ENCODE measurements around the gene LRP1. TPM values are rescaled to one million over a fixed set of nuclear protein-coding genes. Genes with fewer than 3 reads are reported as not detected.

LRP1 gene
- total RNA-seq, 1 donor from 2014 or later, result 0.95 TPM

DNA sequence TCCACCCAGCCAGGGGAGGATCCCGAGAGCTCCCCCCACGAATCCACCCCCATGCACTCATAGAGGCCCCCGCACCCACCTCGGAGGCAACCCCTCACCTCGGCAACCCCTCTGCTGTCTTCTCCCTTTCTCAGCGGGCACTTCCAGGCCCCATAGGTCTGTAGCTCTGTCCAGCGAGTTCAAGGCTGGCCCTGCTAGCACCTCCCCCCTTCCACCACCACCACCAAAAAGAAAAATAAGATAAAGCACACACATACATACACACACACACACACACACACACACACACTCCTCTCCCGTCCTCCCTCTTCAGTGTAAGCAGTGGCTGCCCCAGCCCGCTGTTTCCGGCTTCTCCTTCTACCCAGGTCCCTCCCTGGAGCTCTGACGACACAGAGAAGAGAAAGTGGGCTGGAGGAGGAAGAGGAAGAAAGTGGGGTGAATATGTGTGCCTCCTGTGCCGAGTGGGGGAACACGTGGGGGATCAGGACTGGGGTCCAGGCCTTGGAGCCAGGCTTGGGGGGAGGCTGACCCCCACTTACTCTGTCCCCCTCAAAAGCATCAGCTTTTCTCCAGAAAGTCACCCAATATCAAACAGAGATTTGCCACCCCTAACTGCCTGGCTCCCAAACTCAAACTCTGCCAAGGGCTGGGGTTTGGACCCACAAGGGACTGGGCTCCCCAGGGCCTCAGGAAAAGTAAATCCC is 17.1 kb upstream of the LRP1 start, which contains the start of gene STAT6:
Gene STAT6 (minus strand): TSS at position 332 of the 704 bp plus-strand sequence. CDS start 3,084 bp downstream, outside the sequence.
- POLR2A ChIA-PET, result interaction anchor here (0.6 to 17.0 kb wide), 52 partner anchors 8 to 1653 kb away, joined by 3 to 692 read pairs (median 6); partner anchors contain the start of genes CNPY2, LRP1, NAB2 and NACA
- CTCF ChIA-PET, result interaction anchor here (0.8 to 3.9 kb wide), 31 partner anchors 8 to 597 kb away, joined by 3 to 368 read pairs (median 6); partner anchors contain the start of genes NAB2, NACA, NEMP1 and PTGES3
- DNase-seq, result peak; percentile 64
- no peaks in the 10 kb centered on the region for H3K9me3 Mint-ChIP-seq
- H3K27ac Mint-ChIP-seq, result peak within 1 kb of the TSS; percentile 98
- H3K4me3 Mint-ChIP-seq, result peak within 1 kb of the TSS; percentile 100
- ATAC-seq (ENCODE audit: low read depth), result peak; percentile 58
- H3K36me3 Mint-ChIP-seq (ENCODE audit: low read depth), result peaks cover 52% of the 10 kb centered on the region
- intact Hi-C loops (cut with micrococcal nuclease), result loop anchor here (1.0 kb wide), 2 partner anchors 386 to 985 kb away; partner anchors contain the start of gene NACA
- peaks cover 46% of the 10 kb centered on the region for H3K4me1 Mint-ChIP-seq
- H3K27me3 Mint-ChIP-seq, result no peaks in the 10 kb centered on the region
- TF ChIP-seq, protein P1, sequence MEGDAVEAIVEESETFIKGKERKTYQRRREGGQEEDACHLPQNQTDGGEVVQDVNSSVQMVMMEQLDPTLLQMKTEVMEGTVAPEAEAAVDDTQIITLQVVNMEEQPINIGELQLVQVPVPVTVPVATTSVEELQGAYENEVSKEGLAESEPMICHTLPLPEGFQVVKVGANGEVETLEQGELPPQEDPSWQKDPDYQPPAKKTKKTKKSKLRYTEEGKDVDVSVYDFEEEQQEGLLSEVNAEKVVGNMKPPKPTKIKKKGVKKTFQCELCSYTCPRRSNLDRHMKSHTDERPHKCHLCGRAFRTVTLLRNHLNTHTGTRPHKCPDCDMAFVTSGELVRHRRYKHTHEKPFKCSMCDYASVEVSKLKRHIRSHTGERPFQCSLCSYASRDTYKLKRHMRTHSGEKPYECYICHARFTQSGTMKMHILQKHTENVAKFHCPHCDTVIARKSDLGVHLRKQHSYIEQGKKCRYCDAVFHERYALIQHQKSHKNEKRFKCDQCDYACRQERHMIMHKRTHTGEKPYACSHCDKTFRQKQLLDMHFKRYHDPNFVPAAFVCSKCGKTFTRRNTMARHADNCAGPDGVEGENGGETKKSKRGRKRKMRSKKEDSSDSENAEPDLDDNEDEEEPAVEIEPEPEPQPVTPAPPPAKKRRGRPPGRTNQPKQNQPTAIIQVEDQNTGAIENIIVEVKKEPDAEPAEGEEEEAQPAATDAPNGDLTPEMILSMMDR (IDR thresholded peaks at IDR 0.05), result no peak

DNA sequence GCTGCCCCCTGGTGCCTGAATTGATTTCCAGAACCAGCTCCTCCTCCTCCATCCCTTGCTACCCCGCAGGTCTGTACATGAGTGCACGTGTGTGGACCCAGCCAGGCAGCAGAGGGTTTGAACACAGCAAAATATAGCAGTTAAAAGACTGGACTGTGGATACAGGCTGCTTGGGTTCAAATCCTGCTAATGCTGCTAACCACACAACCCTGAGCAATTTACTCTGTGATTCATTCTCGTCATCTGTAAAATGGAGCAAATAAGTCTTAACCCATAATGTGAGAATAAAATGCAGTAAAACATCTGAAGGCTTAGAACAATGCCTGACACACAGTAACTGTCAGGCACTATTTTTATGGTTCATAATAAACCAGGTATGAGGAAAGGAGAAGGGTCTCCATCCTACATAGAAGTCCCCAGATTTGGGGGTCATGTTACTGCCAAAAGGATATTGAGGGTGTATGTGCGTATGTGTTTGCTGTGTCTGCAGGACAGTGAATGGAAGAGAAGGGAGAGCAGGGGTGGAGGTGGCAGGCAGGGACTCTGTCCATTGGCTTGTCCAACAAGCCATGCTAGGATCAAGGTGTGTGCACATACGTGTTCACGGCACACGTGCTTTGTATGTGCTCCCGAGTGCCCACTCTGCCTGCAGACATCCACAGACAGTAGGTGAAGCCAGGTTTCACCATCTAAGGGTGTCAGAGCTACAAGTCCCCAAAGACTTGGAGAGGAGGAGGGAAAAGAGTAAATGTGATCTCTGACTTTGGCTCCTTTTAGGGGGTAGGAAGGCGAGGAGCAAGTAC is 15.6 kb upstream of the LRP1 start:
- TF ChIP-seq, protein P1 (IDR thresholded peaks at IDR 0.05), result no peak
- intact Hi-C loops (cut with micrococcal nuclease), result loop anchor here (1.0 kb wide), 8 partner anchors 14 to 424 kb away; partner anchors contain the start of gene PTGES3
- Mint-ChIP-seq H3K4me1 (peaks cover 33% of the 10 kb centered on the region), H3K4me3 (peak overlapping the region; percentile 100), H3K36me3 (ENCODE audit: low read depth) (peaks cover 37% of the 10 kb centered on the region), H3K27me3 (no peaks in the 10 kb centered on the region), H3K9me3 (no peaks in the 10 kb centered on the region), H3K27ac (peak overlapping the region; percentile 98)
- ChIA-PET CTCF (interaction anchor here (0.6 to 3.9 kb wide), 35 partner anchors 9 to 476 kb away, joined by 3 to 368 read pairs (median 6); partner anchors contain the start of genes ATP5F1B, LRP1, NAB2 and NEMP1), POLR2A (interaction anchor here (0.5 to 17.0 kb wide), 45 partner anchors 9 to 829 kb away, joined by 3 to 692 read pairs (median 6); partner anchors contain the start of genes ATP23, CNPY2, LRP1 and NAB2)
- no peak for ATAC-seq (ENCODE audit: low read depth)
- DNase-seq, result no peak

DNA sequence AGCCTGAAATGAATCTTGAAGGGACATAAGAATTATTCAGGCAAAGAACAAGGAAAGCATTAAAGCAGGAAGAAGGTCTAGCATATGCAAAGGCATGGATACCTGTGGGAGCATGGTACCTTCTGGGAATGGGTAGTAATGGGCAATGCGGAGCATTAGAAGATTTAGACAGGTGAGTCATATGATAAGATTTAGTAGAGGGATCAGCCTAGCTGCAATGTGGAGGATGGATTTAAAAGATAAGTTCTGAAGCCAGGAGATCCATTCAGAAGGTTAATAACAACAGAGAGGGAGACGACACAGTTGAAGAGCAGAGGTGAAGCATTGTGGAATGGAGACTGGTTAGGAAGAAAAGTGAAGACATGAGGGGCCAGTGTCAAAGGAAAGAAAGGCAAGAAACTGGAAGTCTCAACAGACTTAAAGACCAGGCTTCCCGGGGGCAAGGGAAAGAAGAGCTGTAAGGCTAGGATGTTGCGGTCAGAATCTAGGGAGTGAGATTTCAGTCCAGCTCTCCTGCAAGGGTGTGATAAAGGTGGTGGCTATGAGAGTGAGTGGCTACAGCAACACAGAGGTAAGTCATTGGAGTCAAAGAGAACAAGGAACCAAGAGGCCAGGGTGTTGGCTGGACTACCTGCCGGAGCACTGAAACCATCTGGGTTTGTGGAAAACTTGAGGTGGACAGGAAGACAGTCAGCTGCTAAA is 11.6 kb upstream of the LRP1 start:
- Mint-ChIP-seq H3K27me3 (no peaks in the 10 kb centered on the region), H3K4me3 (no peak overlapping the region), H3K27ac (no peak overlapping the region), H3K36me3 (ENCODE audit: low read depth) (peaks cover 5% of the 10 kb centered on the region), H3K4me1 (peaks cover 13% of the 10 kb centered on the region), H3K9me3 (no peaks in the 10 kb centered on the region)
- ChIA-PET POLR2A (interaction anchor here (0.7 kb wide), 1 partner anchor 44 kb away, joined by 3 read pairs; no protein-coding TSS in a partner anchor), CTCF (interaction anchor here (0.7 to 1.5 kb wide), 4 partner anchors 47 to 86 kb away, joined by 3 to 5 read pairs (median 4); no protein-coding TSS in a partner anchor)
- no peak for ATAC-seq (ENCODE audit: low read depth)
- DNase-seq, result no peak
- intact Hi-C loops (cut with micrococcal nuclease), result no loop called here
- TF ChIP-seq, protein P1 (IDR thresholded peaks at IDR 0.05), result no peak

DNA sequence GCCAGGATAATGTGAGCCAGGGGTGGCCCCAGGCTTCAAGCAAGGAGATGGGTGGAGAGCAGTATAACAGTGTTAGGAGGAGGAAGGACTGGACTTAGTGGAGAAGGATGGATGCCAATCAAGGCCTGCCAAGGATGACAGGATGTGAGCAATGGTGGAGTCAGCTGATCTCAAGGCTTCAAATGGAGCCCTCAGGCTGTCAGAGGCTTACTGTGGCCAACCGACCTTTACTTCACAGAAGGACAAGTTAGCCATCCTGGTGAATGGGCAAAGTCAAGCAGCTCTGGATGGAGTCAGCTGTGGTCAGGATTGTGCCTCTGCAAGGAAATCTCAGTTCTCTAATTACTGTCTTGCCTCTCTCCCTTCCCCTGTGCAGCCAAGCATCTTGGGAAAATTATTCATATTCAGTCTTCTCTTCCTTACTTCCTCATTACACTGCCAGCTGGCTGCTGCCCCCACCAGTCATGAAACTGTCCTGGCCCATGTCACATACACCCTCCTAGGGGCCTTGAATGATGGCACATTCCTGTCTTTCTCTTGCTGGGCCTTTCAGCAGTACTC is 9.5 kb upstream of the LRP1 start:
- TF ChIP-seq, protein P1 (IDR thresholded peaks at IDR 0.05), result no peak
- intact Hi-C loops (cut with micrococcal nuclease), result no loop called here
- no peak overlapping the region for H3K4me3 Mint-ChIP-seq
- peak overlapping the region; percentile 57 for H3K27ac Mint-ChIP-seq
- no peaks in the 10 kb centered on the region for H3K27me3 Mint-ChIP-seq
- ChIA-PET POLR2A (no interaction called here), CTCF (no interaction called here)
- peaks cover 1% of the 10 kb centered on the region for H3K9me3 Mint-ChIP-seq
- H3K4me1 Mint-ChIP-seq, result peaks cover 6% of the 10 kb centered on the region
- DNase-seq (no peak), ATAC-seq (ENCODE audit: low read depth) (no peak)
- no peaks in the 10 kb centered on the region for H3K36me3 Mint-ChIP-seq (ENCODE audit: low read depth)
